Caco-2 (cell line): ENCODE results near the gene ST8SIA6. TPM values are rescaled to one million over a fixed set of nuclear protein-coding genes. Genes with fewer than 3 reads are reported as not detected.

ENCODE experiments used
- BruUV-seq: library from RNA; stranded (reverse); fragments of 400-500 nt; replicated peaks from 2 replicates; lab custom pipeline; 2021; lab: Mats Ljungman, UMichigan
- CTCF ChIA-PET: fragments of 300-600 bp; sonication (Branson Sonifier 250); formaldehyde crosslinking; loops from one replicate; lab custom pipeline; 2022; ENCODE audit warnings: antibody characterized with exemption; lab: Charles Lee
- POLR2A ChIA-PET: fragments of 300-600 bp; sonication (Branson Sonifier 250); formaldehyde crosslinking; loops from one replicate; lab custom pipeline; 2022; ENCODE audit warnings: antibody characterized with exemption; lab: Charles Lee
- DNase-seq, 2 experiments: peaks; one replicate each; pipeline versions ENCODE4 v3.0.0 to v3.0.0-alpha.2; 2020 to 2022
- H3K27me3 ChIP-seq: replicated peaks from 2 replicates; pipeline ENCODE4 v1.6.0; 2011; ENCODE audit warnings: low read length; ENCODE audit not compliant: control insufficient read depth, insufficient read depth
- H3K36me3 ChIP-seq: 2 replicates; pipeline ENCODE4 v1.5.1; 2011; ENCODE audit warnings: low read length; ENCODE audit not compliant: control insufficient read depth, insufficient read depth
- H3K4me1 ChIP-seq: fragments of 250-450 bp; sonication (Bioruptor Pico); 2 replicates; pipeline ENCODE4 v1.5.1; 2020; ENCODE audit warnings: mild to moderate bottlenecking
- H3K4me3 ChIP-seq: 2 replicates; pipeline ENCODE4 v1.5.1; 2011; ENCODE audit warnings: low read depth, mild to moderate bottlenecking, control low read depth, low read length
- H3K9me3 ChIP-seq: fragments of 250-450 bp; sonication (Bioruptor Pico); 2 replicates; pipeline ENCODE4 v1.5.1; 2020; ENCODE audit warnings: mild to moderate bottlenecking, moderate library complexity
- H3K27ac Mint-ChIP-seq: one replicate; pipeline ENCODE4 v1.8.0; 2022; ENCODE audit warnings: mixed read lengths; ENCODE audit not compliant: unreplicated experiment
- H3K27me3 Mint-ChIP-seq: one replicate; pipeline ENCODE4 v1.8.0; 2022; ENCODE audit warnings: mixed read lengths; ENCODE audit not compliant: insufficient read depth, unreplicated experiment
- H3K36me3 Mint-ChIP-seq: one replicate; pipeline ENCODE4 v1.8.0; 2022; ENCODE audit warnings: mild to moderate bottlenecking, mixed read lengths; ENCODE audit not compliant: insufficient read depth, unreplicated experiment
- H3K4me1 Mint-ChIP-seq: one replicate; pipeline ENCODE4 v1.8.0; 2022; ENCODE audit warnings: low read depth, mixed read lengths; ENCODE audit not compliant: unreplicated experiment
- H3K4me3 Mint-ChIP-seq: one replicate; pipeline ENCODE4 v1.8.0; 2022; ENCODE audit warnings: mild to moderate bottlenecking, moderate library complexity, mixed read lengths; ENCODE audit not compliant: unreplicated experiment
- H3K9me3 Mint-ChIP-seq: one replicate; pipeline ENCODE4 v1.8.0; 2022; ENCODE audit warnings: mixed read lengths; ENCODE audit not compliant: unreplicated experiment
- CTCF ChIP-seq, 2 experiments: fragments of 200-600 bp in 1 of 2; IDR thresholded peaks; 1 replicate in 1 of 2; 2 replicates in 1 of 2; pipeline versions ENCODE4 v1.5.1 to v1.8.0; 2011 to 2022; ENCODE audit warnings: antibody characterized with exemption in 1 of 2, control low read depth in 1 of 2, inconsistent platforms in 1 of 2, low read depth in 1 of 2, low read length in 1 of 2, mild to moderate bottlenecking in 1 of 2, moderate library complexity in 1 of 2; ENCODE audit not compliant: insufficient read depth in 1 of 2, severe bottlenecking in 1 of 2, unreplicated experiment in 1 of 2
- intact Hi-C: fragments of 100-400 bp; cut with micrococcal nuclease; formaldehyde crosslinking; loops from one replicate; pipeline ENCODE4 v1.10.0; 2022; ENCODE audit not compliant: unreplicated experiment
- total RNA-seq: library from RNA; stranded (reverse); gene quantifications from 2 replicates; pipeline ENCODE4 v1.2.3, GENCODE V29; 2022

ST8SIA6 gene
- total RNA-seq, 1 experiment from 2014 or later = 0.16 TPM

- no TSS peak for BruUV-seq
- Mint-ChIP-seq H3K4me1 (peaks cover 16% of the 10 kb centered on the region), H3K36me3 (no peaks in the 10 kb centered on the region), H3K27me3 (no peaks in the 10 kb centered on the region), H3K9me3 (peaks cover 24% of the 10 kb centered on the region), H3K4me3 (no peak overlapping the region), H3K27ac (no peak overlapping the region)
- no peaks in the 10 kb centered on the region for H3K27me3 ChIP-seq
- ChIA-PET CTCF (no interaction called here), POLR2A (no interaction called here)
- H3K9me3 ChIP-seq = no peaks in the 10 kb centered on the region
- intact Hi-C loops = loop anchor here (5.0 kb wide), 1 partner anchor 1611 kb away; no protein-coding TSS in a partner anchor
- no peaks in the 10 kb centered on the region; the same call in 1 of the 2 replicates for H3K4me1 ChIP-seq
- no peak overlapping the region for H3K4me3 ChIP-seq
- no peak for DNase-seq
- TF ChIP-seq CTCF (IDR thresholded peaks at IDR 0.05; ENCODE audit: insufficient read depth in 1 of 2, low read depth in 1 of 2, low read length in 1 of 2, severe bottlenecking in 1 of 2, unreplicated experiment in 1 of 2) = no peak
- H3K36me3 ChIP-seq = no peaks in the 10 kb centered on the region
These were observed 85.6 kb downstream of the ST8SIA6 start for GRCh38 chr10:17368708-17369272.

- H3K9me3 Mint-ChIP-seq = peaks cover 24% of the 10 kb centered on the region
- H3K36me3 Mint-ChIP-seq = no peaks in the 10 kb centered on the region
- no peak for DNase-seq
- no peak overlapping the region for H3K27ac Mint-ChIP-seq
- CTCF ChIA-PET = no interaction called here
- H3K4me3 Mint-ChIP-seq = no peak overlapping the region
- BruUV-seq = no TSS peak
- intact Hi-C loops = loop anchor here (5.0 kb wide), 1 partner anchor 1609 kb away; no protein-coding TSS in a partner anchor
- POLR2A ChIA-PET = no interaction called here
- no peaks in the 10 kb centered on the region for H3K9me3 ChIP-seq
- H3K36me3 ChIP-seq = no peaks in the 10 kb centered on the region
- H3K4me1 ChIP-seq = no peaks in the 10 kb centered on the region
- no peak for TF ChIP-seq CTCF (IDR thresholded peaks at IDR 0.05; ENCODE audit: insufficient read depth in 1 of 2, low read depth in 1 of 2, low read length in 1 of 2, severe bottlenecking in 1 of 2, unreplicated experiment in 1 of 2)
- no peaks in the 10 kb centered on the region for H3K27me3 ChIP-seq
- H3K27me3 Mint-ChIP-seq = no peaks in the 10 kb centered on the region
- no peak overlapping the region for H3K4me3 ChIP-seq
- peaks cover 7% of the 10 kb centered on the region for H3K4me1 Mint-ChIP-seq
These were observed 87.7 kb downstream of the ST8SIA6 start for GRCh38 chr10:17366705-17367104.

- no peaks in the 10 kb centered on the region for H3K27me3 ChIP-seq
- no TSS peak for BruUV-seq
- CTCF ChIA-PET = no interaction called here
- H3K27me3 Mint-ChIP-seq = peaks cover 3% of the 10 kb centered on the region
- H3K27ac Mint-ChIP-seq = no peak overlapping the region
- POLR2A ChIA-PET = no interaction called here
- H3K36me3 ChIP-seq = no peaks in the 10 kb centered on the region
- H3K36me3 Mint-ChIP-seq = no peaks in the 10 kb centered on the region
- H3K4me1 ChIP-seq = no peaks in the 10 kb centered on the region
- H3K4me1 Mint-ChIP-seq = no peaks in the 10 kb centered on the region
- H3K4me3 Mint-ChIP-seq = no peak overlapping the region
- intact Hi-C loops = loop anchor here (5.0 kb wide), 1 partner anchor 1608 kb away; no protein-coding TSS in a partner anchor
- no peak overlapping the region for H3K4me3 ChIP-seq
- no peak for DNase-seq
- H3K9me3 Mint-ChIP-seq = peaks cover 22% of the 10 kb centered on the region
- H3K9me3 ChIP-seq = no peaks in the 10 kb centered on the region
- no peak for TF ChIP-seq CTCF (IDR thresholded peaks at IDR 0.05; ENCODE audit: insufficient read depth in 1 of 2, low read depth in 1 of 2, low read length in 1 of 2, severe bottlenecking in 1 of 2, unreplicated experiment in 1 of 2)
These were observed 89.0 kb downstream of the ST8SIA6 start for GRCh38 chr10:17365402-17365801.
